ENCODE data around the gene RAB37.

DNA sequence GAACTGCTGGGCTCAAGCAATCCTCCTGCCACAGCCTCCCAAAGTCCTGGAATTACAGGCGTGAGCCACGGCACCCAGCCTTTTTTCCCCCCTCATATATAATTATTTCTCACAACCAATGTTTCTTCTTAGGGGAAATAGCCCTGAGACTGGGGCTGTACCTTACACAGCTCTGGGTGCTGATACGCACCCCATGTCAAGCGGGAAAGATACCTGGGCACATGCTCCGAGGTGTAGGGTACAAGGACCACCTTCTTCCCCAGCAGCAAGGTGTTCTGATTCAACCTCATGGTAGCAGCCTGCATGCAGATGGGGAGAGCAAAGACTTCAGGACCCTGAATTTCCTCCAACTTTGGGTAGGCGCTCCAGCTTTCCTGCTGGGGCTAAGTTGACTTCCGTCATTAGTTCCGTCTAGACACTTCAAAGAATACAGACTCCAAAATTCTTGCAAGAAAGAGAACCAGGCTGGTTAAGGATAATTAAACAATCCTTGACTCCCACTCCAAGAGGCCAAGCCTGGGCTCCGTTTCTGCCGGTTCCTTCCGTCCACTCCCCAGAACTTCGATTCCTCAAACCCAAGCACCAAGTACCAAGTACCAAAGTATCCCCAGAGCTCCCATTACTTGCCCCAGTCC lies 38.5 kb downstream of the RAB37 start:
- TF ChIP-seq ZNF140 (tag by site-specific recombination; IDR thresholded peaks at IDR 0.05) = no peak
- TF ChIP-seq, protein P1, sequence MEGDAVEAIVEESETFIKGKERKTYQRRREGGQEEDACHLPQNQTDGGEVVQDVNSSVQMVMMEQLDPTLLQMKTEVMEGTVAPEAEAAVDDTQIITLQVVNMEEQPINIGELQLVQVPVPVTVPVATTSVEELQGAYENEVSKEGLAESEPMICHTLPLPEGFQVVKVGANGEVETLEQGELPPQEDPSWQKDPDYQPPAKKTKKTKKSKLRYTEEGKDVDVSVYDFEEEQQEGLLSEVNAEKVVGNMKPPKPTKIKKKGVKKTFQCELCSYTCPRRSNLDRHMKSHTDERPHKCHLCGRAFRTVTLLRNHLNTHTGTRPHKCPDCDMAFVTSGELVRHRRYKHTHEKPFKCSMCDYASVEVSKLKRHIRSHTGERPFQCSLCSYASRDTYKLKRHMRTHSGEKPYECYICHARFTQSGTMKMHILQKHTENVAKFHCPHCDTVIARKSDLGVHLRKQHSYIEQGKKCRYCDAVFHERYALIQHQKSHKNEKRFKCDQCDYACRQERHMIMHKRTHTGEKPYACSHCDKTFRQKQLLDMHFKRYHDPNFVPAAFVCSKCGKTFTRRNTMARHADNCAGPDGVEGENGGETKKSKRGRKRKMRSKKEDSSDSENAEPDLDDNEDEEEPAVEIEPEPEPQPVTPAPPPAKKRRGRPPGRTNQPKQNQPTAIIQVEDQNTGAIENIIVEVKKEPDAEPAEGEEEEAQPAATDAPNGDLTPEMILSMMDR (tag by site-specific recombination; IDR thresholded peaks at IDR 0.05) = no peak

Measured in HEK293 (cell line).